ENCODE results near the gene PTK7. TPM values are rescaled to one million over a fixed set of nuclear protein-coding genes. Genes with fewer than 3 reads are reported as not detected.
"Not testable (repeated sequence)": the region's sequence is repeated elsewhere in the genome, so short reads cannot be mapped to it uniquely, and the experiment has no call there.

Gene PTK7
- total and polyA plus RNA-seq, 2 of the 8 experiments (the other 6 are each of a cell fraction or from before 2014, with no cell fraction given) = 110 to 138 TPM

GRCh38 chr6:43081922-43082321 lies 5.8 kb downstream of the PTK7 start:
- WGBS, 2 experiments (ENCODE audit: extremely low coverage in 1 of 2, insufficient coverage in 1 of 2, insufficient read length in 1 of 2, insufficient replicate concordance in 2 of 2, low coverage in 1 of 2, low lambda C conversion rate in 2 of 2, missing lambda C conversion rate in 1 of 2) = 92% methylated on average over 9 of the region's 9 CpGs; no CpG with 5 or more reads in 1 of the 2 experiments
- H3K27ac ChIP-seq (ENCODE audit: low read depth, low read length); H3K14ac ChIP-seq (ENCODE audit: insufficient read length); H4K5ac ChIP-seq (ENCODE audit: insufficient read length, low read depth, low read length); H3K18ac ChIP-seq (ENCODE audit: extremely low read depth, low read length); H3K4me2 ChIP-seq (ENCODE audit: insufficient read depth in 1 of 2, low read depth in 2 of 2, low read length in 2 of 2); H4K8ac ChIP-seq (ENCODE audit: extremely low read depth, insufficient read depth, low read length); FAIRE-seq; H2BK12ac ChIP-seq (ENCODE audit: low read depth, low read length); H3K36me3 ChIP-seq (ENCODE audit: control insufficient read depth in 2 of 4, insufficient read depth in 4 of 4, low read length in 3 of 4); H2BK5ac ChIP-seq (ENCODE audit: low read depth, low read length); H2BK120ac ChIP-seq (replicated peaks; ENCODE audit: low read depth, low read length); H3K9me3 ChIP-seq (ENCODE audit: insufficient read depth in 2 of 2, low read depth in 1 of 2, low read length in 1 of 2); H3K23me2 ChIP-seq (ENCODE audit: low read depth, low read length); H2AK5ac ChIP-seq (ENCODE audit: low read depth, low read length); H2BK20ac ChIP-seq (ENCODE audit: low read length); H3K4me3 ChIP-seq (ENCODE audit: extremely low read depth in 1 of 4, insufficient read depth in 2 of 4, low read depth in 3 of 4, low read length in 4 of 4); H3K4ac ChIP-seq (replicated peaks; ENCODE audit: insufficient read length, low read depth, low read length); H3K23ac ChIP-seq (ENCODE audit: insufficient read length); H2AFZ ChIP-seq (ENCODE audit: low read length); H3K56ac ChIP-seq (replicated peaks; ENCODE audit: insufficient read length, low read depth, low read length); H4K91ac ChIP-seq (replicated peaks; ENCODE audit: insufficient read length, low read length); H2BK15ac ChIP-seq (ENCODE audit: low read length); H3K27me3 ChIP-seq (replicated peaks in 1 of 4; ENCODE audit: control insufficient read depth in 3 of 4, extremely low read depth in 1 of 4, insufficient read depth in 3 of 4, low read length in 3 of 4); H3K9ac ChIP-seq (replicated peaks in 1 of 4; ENCODE audit: extremely low read depth in 1 of 4, low read depth in 3 of 4, low read length in 3 of 4); DNase-seq (ENCODE audit: low read depth in 1 of 2, low spot score in 2 of 2): not testable (repeated sequence)
- ChIA-PET CTCF (ENCODE audit: partially characterized antibody) (interaction anchor here (1.1 to 1.7 kb wide), 5 partner anchors 12 to 62 kb away, joined by 3 to 7 read pairs (median 3); no protein-coding TSS in a partner anchor), POLR2A (ENCODE audit: partially characterized antibody) (interaction anchor here (0.8 to 1.4 kb wide), 3 partner anchors 11 to 29 kb away, joined by 3 read pairs; partner anchors contain the start of gene CUL7)
- H3K4me1 ChIP-seq (replicated peaks in 1 of 4; ENCODE audit: control insufficient read depth in 3 of 4, insufficient read depth in 4 of 4, low read length in 3 of 4) = peaks cover 7 to 17% (median 11%) of the 10 kb centered on the region in 4 experiments; a peak in 6 of 7 replicates
- peaks cover 15 to 92% of the 10 kb centered on the region in 2 experiments for H3K79me2 ChIP-seq (ENCODE audit: control insufficient read depth in 1 of 2, insufficient read depth in 2 of 2, low read length in 2 of 2)
- peaks cover 20 to 21% of the 10 kb centered on the region in 2 experiments for H4K20me1 ChIP-seq (replicated peaks in 1 of 2; ENCODE audit: control insufficient read depth in 1 of 2, insufficient read depth in 2 of 2, low read length in 2 of 2)
- peaks cover 28% of the 10 kb centered on the region for H3K79me1 ChIP-seq (ENCODE audit: low read depth, low read length)
